Measurements from ENCODE around the gene PHACTR1.

DNA sequence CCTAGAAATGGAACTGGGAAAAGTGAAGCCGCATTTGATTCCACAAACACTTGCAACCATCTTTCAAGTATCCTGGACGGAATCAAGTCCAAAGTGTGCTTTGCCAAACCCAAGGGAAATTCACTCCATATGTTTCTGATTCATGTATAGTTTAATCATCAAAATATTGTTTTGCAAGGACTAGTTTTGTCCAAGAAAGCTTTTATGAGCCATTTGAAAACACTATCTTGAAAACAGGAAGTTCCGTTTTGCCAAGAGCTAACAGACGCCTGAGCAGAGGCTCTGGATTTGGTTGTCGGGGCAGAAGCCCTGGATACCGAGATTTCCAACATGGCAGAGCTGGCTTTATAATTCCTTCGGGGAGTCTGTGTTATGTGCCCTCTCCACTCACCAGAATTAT lies 251.1 kb downstream of the PHACTR1 start:
- TF ChIP-seq, protein P1, sequence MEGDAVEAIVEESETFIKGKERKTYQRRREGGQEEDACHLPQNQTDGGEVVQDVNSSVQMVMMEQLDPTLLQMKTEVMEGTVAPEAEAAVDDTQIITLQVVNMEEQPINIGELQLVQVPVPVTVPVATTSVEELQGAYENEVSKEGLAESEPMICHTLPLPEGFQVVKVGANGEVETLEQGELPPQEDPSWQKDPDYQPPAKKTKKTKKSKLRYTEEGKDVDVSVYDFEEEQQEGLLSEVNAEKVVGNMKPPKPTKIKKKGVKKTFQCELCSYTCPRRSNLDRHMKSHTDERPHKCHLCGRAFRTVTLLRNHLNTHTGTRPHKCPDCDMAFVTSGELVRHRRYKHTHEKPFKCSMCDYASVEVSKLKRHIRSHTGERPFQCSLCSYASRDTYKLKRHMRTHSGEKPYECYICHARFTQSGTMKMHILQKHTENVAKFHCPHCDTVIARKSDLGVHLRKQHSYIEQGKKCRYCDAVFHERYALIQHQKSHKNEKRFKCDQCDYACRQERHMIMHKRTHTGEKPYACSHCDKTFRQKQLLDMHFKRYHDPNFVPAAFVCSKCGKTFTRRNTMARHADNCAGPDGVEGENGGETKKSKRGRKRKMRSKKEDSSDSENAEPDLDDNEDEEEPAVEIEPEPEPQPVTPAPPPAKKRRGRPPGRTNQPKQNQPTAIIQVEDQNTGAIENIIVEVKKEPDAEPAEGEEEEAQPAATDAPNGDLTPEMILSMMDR (conservative IDR thresholded peaks at IDR 0.05; ENCODE audit: low read depth, low read length): no peak
- no peak for TF ChIP-seq EZH2 (IDR thresholded peaks at IDR 0.05; ENCODE audit: borderline replicate concordance, low read depth, low read length, poor library complexity, severe bottlenecking)
